Prostate gland (tissue), 2 donors: ENCODE results near the gene DHCR7. TPM values are rescaled to one million over a fixed set of nuclear protein-coding genes. Genes with fewer than 3 reads are reported as not detected.

Experiments
- DNase-seq: peaks from one replicate; pipeline ENCODE4 v3.0.0-alpha.2; 2019; ENCODE audit warnings: low spot score
- H3K27ac ChIP-seq, 2 donors: fragments of 200-600 bp; sonication (generic); 2 replicates each; pipeline ENCODE4 v1.5.1; 2017 to 2019
- H3K27me3 ChIP-seq: fragments of 200-600 bp; sonication (generic); replicated peaks from 2 replicates; pipeline ENCODE4 v1.5.1; 2019; ENCODE audit not compliant: insufficient read depth
- H3K36me3 ChIP-seq, 2 donors: fragments of 200-600 bp; sonication (generic); 1 replicate in 1 of 2; 2 replicates in 1 of 2; pipeline versions ENCODE4 v1.5.1 to v1.8.1; 2017 to 2019
- H3K4me1 ChIP-seq: fragments of 200-600 bp; sonication (generic); replicated peaks from 2 replicates; pipeline ENCODE4 v1.5.1; 2019
- H3K4me3 ChIP-seq, 2 donors: fragments of 200-600 bp; sonication (generic); 2 replicates each; pipeline ENCODE4 v1.5.1; 2017 to 2019
- H3K9me3 ChIP-seq: fragments of 200-600 bp; sonication (generic); 2 replicates; pipeline ENCODE4 v1.5.1; 2017
- POLR2A ChIP-seq: fragments of 450-650 bp; IDR thresholded peaks from one replicate; pipeline ENCODE4 v1.6.1; 2016; ENCODE audit warnings: antibody characterized with exemption, mild to moderate bottlenecking
- POLR2AphosphoS5 ChIP-seq: sonication (generic); formaldehyde crosslinking; IDR thresholded peaks from one replicate; pipeline ENCODE4 v1.6.1; 2017; ENCODE audit warnings: antibody characterized with exemption
- WGBS: methylation state at CpG from one replicate; pipeline ENCODE4 v1.1.5; 2018; 5-methylcytosine and 5-hydroxymethylcytosine counted together
- intact Hi-C: fragments of 100-400 bp; cut with DNase I; formaldehyde crosslinking; loops from one replicate; pipeline ENCODE4 v1.14.2; 2022
- total RNA-seq, 2 donors: library from RNA; depleted of rRNA; stranded (reverse); fragments of >200 nt; gene quantifications; one replicate each; pipeline ENCODE4 v1.1.0, GENCODE V29; 2016
- TF ChIP-seq, protein P1 (sequence below), 4 experiments: fragments of 200-600 bp in 2 of 4; fragments of 450-650 bp in 2 of 4; sonication (generic) in 2 of 4; IDR thresholded peaks; 1 replicate in 3 of 4; 2 replicates in 1 of 4; pipeline ENCODE4 v1.5.1; 2016 to 2019; ENCODE audit warnings: antibody characterized with exemption in 4 of 4, mild to moderate bottlenecking in 2 of 4, moderate library complexity in 2 of 4

The DHCR7 gene
- total RNA-seq, 2 donors from 2014 or later = 29.5 to 93.9 TPM

DNA sequence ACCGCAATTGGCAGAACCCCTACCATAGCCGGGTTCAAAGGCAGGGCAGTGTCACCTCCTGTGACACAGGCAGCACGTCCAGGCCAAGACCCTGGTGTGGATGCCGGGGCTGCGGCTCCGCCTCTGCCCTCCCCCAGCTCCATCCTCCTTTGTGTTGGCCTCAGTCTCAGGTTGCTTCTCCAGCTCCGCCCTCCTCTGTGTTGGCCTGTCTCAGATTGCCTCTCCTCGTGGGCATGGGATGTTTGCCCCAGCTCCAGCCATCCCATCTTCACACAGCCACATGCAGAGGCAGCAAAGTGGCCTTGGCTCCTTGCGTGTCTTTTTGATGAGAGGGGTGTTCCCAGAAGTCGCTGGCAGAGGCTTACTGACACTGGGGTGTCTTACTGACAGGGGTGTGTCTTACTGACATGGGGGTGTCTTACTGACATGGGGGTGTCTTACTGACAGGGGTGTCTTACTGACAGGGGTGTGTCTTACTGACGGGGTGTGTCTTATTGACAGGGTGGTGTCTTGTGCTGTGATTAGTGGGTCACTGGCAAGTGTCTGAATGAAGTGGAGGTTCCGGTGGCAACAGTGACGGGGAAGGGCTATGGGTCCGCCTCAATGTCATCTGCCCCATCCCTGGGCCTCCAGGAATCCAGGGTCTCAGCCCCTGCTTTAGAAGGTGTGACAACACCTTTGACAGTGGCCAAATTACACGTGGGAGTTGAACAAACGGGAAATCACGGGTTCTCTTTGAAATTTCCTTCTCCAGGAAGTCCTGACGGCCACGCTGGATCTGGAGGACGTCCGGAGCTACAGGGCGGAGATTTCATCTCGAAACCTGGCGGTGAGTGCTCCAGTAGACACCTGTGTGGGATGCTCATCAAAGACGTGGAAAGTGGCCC is 29.7 kb upstream of the DHCR7 start:
- Histone ChIP-seq H3K36me3 (peaks cover 5 to 8% of the 10 kb centered on the region in 2 donors), H3K4me3 (no peak overlapping the region), H3K9me3 (no peaks in the 10 kb centered on the region), H3K27me3 (no peaks in the 10 kb centered on the region), H3K27ac (no peak overlapping the region), H3K4me1 (peaks cover 2% of the 10 kb centered on the region)
- intact Hi-C loops = no loop called here
- no peak for DNase-seq
- whole genome bisulfite sequencing = 72% methylated on average over 25 of the region's 25 CpGs
- TF ChIP-seq, protein P1, sequence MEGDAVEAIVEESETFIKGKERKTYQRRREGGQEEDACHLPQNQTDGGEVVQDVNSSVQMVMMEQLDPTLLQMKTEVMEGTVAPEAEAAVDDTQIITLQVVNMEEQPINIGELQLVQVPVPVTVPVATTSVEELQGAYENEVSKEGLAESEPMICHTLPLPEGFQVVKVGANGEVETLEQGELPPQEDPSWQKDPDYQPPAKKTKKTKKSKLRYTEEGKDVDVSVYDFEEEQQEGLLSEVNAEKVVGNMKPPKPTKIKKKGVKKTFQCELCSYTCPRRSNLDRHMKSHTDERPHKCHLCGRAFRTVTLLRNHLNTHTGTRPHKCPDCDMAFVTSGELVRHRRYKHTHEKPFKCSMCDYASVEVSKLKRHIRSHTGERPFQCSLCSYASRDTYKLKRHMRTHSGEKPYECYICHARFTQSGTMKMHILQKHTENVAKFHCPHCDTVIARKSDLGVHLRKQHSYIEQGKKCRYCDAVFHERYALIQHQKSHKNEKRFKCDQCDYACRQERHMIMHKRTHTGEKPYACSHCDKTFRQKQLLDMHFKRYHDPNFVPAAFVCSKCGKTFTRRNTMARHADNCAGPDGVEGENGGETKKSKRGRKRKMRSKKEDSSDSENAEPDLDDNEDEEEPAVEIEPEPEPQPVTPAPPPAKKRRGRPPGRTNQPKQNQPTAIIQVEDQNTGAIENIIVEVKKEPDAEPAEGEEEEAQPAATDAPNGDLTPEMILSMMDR (IDR thresholded peaks at IDR 0.05) = no peak
- no peak for TF ChIP-seq POLR2A
- TF ChIP-seq POLR2AphosphoS5 = no peak

DNA sequence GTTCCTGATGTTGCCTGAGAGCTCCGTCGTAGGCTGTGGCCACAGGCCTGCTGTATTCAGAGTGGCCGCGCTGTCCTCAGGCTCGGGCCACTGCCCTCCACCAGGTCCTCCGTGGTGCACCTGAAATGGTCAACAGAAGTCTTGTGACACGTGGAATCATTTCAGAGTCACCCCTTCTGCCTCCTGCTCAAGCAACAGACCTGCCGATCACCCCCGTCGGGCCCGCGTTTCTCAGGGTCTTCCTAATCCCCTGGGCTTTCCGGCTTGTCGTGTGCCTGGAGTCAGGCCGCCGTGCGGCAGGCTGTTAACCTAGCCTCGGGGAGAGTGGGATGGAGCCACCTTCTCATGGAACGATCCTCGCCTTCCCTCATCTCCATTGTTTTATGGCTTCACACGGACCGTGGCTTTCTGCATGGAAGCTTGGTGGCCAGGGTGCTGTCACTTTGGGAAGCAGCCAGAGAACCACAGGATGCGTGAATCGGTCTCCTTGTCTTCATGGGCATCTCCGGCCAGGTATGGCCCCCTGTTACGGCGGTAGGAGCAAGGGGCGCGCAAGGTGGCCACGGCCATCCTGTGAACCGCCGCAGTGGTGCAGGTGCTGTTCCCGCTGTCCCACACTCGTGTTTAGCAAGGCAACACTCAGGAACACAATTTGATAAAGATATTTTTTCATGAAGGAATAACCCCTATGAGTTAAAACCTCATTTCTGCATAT is 28.9 kb upstream of the DHCR7 start:
- WGBS = 92% methylated on average over 34 of the region's 34 CpGs
- Histone ChIP-seq H3K27ac (no peak overlapping the region), H3K4me1 (peaks cover 2% of the 10 kb centered on the region), H3K9me3 (no peaks in the 10 kb centered on the region), H3K36me3 (peaks cover 0 to 13% of the 10 kb centered on the region in 2 donors), H3K4me3 (no peak overlapping the region), H3K27me3 (no peaks in the 10 kb centered on the region)
- TF ChIP-seq POLR2AphosphoS5 = no peak
- intact Hi-C loops = no loop called here
- DNase-seq = no peak

DNA sequence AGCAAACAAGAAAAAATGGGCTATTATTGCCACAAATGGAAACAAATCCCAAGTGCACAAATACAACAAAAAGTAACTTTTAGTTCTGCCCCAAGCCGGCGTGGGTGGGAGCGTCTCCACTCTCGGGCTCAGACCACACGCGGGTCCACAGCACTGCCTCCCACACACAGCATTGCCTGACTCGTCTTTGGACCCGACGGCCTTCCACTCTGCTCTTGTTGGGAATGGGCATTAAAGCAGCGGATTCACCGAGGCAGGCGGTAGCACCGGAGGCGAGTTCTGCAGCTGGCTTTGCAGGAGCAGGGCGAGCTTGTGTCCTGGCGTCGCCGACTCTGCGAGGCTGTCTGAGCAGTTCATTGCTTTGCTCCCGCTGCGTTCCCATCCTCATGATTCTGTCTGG is 27.8 kb upstream of the DHCR7 start:
- intact Hi-C loops = no loop called here
- TF ChIP-seq POLR2A (no peak), POLR2AphosphoS5 (no peak)
- TF ChIP-seq, protein P1 (IDR thresholded peaks at IDR 0.05) = no peak
- 93% methylated on average over 21 of the region's 21 CpGs for WGBS
- Histone ChIP-seq H3K9me3 (no peaks in the 10 kb centered on the region), H3K4me3 (no peak overlapping the region), H3K4me1 (no peaks in the 10 kb centered on the region), H3K27ac (no peak overlapping the region), H3K36me3 (peaks cover 0 to 13% of the 10 kb centered on the region in 2 donors), H3K27me3 (no peaks in the 10 kb centered on the region)
- no peak for DNase-seq

DNA sequence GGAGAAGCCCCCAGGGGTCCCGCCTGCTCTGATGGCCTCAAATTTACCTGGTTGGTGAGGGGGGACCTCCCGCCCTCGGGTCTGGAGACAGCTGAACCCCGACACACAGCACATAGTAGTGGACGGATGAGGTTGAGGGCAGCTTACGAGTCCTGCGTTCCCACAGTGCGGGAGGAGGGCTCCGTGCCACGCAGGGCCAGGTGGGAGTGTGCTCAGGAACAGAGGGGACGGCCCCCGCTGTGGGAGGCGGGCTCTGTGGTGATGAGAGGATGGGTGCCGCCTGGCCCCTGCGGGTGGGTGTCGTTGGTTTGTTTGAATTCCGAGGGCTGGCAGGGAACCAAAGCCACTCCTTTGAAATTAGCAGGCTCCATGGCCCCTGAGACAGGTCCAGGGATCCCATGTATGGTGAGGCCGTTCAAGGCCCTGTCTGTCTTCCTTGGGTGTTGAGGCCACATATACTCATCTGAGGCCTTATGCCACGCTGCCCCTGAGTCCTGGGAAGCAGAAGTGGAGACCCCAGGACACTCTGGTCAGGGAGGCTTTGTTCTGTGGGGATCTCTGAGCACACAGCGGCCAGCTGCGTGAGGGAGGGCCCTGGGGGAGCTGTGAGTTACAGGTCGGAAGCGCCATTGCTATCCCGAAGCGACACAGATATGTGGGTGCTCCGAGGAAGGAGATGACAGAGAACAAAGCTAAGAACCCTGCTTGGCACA is 26.7 kb upstream of the DHCR7 start:
- H3K36me3 ChIP-seq = peaks cover 0 to 13% of the 10 kb centered on the region in 2 donors
- 86% methylated on average over 25 of the region's 26 CpGs for WGBS
- no peaks in the 10 kb centered on the region for H3K4me1 ChIP-seq
- TF ChIP-seq, protein P1 (IDR thresholded peaks at IDR 0.05) = no peak
- TF ChIP-seq POLR2A (no peak), POLR2AphosphoS5 (no peak)
- H3K9me3 ChIP-seq = no peaks in the 10 kb centered on the region
- no peaks in the 10 kb centered on the region for H3K27me3 ChIP-seq
- no peak overlapping the region for H3K27ac ChIP-seq
- no peak overlapping the region for H3K4me3 ChIP-seq
- intact Hi-C loops = no loop called here
- no peak for DNase-seq

DNA sequence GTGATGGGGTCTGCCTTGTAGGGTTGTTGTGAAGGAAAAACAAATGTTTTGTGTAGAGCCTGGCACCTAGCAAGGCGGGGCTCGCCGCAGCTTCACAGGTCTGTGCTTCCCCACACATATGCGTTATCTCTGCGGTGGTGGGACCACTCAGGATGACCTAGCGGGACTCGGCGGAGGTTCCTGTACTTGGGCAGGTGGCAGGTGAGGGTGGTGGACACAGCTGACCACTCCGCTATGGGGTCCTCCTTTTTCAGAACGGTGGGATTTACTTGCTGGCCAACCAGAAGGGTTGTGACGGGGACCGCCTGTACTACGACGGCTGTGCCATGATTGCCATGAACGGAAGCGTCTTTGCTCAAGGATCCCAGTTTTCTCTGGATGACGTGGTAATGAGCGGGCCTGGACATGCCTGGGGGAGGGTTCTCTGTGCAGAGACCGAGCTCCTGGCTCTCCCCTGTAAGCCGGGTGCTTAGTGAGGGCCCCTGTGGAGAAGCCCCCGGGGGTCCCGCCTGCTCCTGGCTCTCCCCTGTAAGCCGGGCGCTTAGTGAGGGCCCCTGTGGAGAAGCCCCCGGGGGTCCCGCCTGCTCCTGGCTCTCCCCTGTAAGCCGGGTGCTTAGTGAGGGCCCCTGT is 26.1 kb upstream of the DHCR7 start:
- Histone ChIP-seq H3K9me3 (no peaks in the 10 kb centered on the region), H3K4me3 (no peak overlapping the region), H3K36me3 (peaks cover 0 to 13% of the 10 kb centered on the region in 2 donors), H3K27me3 (no peaks in the 10 kb centered on the region), H3K27ac (no peak overlapping the region), H3K4me1 (no peaks in the 10 kb centered on the region)
- no peak for DNase-seq
- intact Hi-C loops = no loop called here
- TF ChIP-seq, protein P1 (IDR thresholded peaks at IDR 0.05) = no peak
- TF ChIP-seq POLR2AphosphoS5 = no peak
- no peak for TF ChIP-seq POLR2A
- 95% methylated on average over 25 of the region's 27 CpGs for WGBS
